Erythroblast (primary cell): Measurements from ENCODE around the gene KRTAP7-1.
A peak's percentile ranks its signal among the peaks of the same experiment; 100 is the strongest.

ENCODE experiments used
- DNase-seq, 2 experiments: peaks; one replicate each; lab custom pipeline; 2025; lab: John Stamatoyannopoulos, UW
- GATA1 ChIP-seq: IDR thresholded peaks from 2 replicates; pipeline ENCODE4 v1.6.1; 2011; ENCODE audit warnings: low read depth, mild to moderate bottlenecking, control low read depth, low read length, moderate library complexity
- POLR2A ChIP-seq: IDR thresholded peaks from 2 replicates; pipeline ENCODE4 v1.6.1; 2011; ENCODE audit warnings: mild to moderate bottlenecking, low read length

KRTAP7-1 gene

DNA sequence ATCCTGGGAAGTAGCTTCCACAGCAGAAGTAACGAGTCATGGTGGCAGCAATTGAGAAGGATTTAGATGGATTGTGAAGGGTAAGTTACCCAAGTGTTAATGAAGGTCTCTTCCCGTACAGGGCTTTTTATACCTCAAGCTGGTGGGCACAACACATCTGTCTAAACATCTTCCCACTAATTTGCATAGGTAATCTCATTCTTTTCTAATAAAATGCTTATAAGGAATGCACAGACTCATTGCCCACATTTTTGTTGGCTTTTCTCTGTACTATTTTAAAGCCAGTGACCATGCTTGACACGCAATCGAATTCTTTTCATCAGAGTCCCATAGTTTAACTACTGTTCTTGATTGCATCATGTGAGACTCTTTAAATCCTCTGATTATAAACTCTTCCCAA is at the start of gene KRTAP7-1:
TSS of gene KRTAP7-1 (minus strand) at position 101 of the 400 bp plus-strand sequence. CDS start at position 40, 61 bp downstream.
- DNase-seq: no peak
- no peak for TF ChIP-seq GATA1

DNA sequence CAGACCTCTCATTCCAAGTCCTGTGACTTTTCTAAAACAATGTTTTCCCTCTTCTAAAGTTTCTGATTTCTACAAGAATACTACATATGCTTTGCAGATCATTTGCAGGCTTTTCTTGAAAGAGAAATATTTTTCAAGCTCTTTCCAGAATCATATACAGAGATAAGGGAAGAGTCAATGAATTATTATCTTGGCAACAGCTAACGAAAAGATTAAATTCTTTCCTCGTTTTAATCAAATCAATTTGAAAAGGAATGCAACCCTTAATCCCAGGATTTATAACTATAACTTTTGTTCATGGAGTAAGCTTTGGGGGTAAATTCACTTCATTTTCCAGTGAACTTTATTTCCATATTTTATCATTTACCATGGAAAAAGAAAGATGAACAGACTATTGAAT is 45.0 kb upstream of the KRTAP7-1 start:
- TF ChIP-seq POLR2A (no peak), GATA1 (no peak)
- no peak for DNase-seq

- TF ChIP-seq POLR2A (no peak), GATA1 (no peak)
- no peak for DNase-seq
Observed at GRCh38 chr21:30847627-30848500, 18.3 kb upstream of the KRTAP7-1 start.

- TF ChIP-seq POLR2A (no peak), GATA1 (no peak)
- no peak for DNase-seq
Observed at GRCh38 chr21:30842990-30843389, 13.4 kb upstream of the KRTAP7-1 start.

DNA sequence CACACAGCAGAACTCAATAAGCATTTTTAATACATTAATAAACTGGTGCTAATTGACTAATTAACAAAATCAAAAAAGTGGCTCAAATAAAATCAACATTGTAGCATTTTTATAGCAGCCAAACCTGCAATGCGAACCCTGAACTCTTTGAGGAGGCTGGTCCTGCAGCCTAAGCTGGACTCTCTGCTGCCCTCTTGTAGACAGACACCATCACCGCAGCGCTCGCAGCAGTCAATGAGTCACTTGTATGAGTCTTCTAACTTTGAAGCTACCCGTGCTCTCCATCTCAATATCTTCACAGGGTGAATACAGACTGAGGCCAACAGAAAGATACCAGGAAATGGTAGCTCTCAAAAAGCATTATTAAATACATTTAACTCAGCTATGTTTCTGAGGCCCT is 9.7 kb upstream of the KRTAP7-1 start:
- TF ChIP-seq POLR2A (no peak), GATA1 (no peak)
- peak; percentile 2 to 12 for DNase-seq

- TF ChIP-seq GATA1: no peak
- TF ChIP-seq POLR2A: no peak
Observed at GRCh38 chr21:30838536-30838935, 9.0 kb upstream of the KRTAP7-1 start.

DNA sequence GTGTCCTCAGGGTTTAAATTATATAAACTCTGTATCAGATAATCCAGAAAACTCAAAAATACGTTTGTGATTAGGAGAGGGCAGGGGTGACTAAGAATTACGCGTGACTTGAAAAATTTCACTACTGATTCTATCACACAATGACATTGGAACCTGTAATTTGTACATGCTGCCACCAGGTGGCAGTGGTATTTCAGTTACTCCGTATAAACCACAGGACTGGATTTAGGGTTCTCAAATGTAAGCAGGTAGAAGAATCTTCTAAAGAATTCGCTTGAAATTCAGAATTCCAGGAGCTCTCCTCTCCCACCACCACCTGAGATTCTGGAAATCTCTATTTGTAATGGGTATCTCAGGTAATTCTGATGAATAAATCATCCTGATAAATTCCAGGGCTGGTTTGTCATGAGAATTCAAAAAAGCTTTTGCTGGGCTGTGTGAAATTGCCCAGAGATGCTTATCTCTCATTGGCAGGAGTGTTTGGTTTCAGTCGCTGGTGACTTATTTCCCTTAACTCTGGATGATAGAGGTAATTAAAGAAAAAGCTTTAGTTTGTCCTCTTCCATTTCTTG is 1.7 kb upstream of the KRTAP7-1 start:
- peak; percentile 33 to 64 for DNase-seq
- no peak for TF ChIP-seq GATA1
- no peak for TF ChIP-seq POLR2A

More at GRCh38 chr21:30838536-30838935, 9.0 kb upstream of the KRTAP7-1 start:
- no peak for DNase-seq

GRCh38 chr21:30818837-30819610 is 10.5 kb downstream of the KRTAP7-1 start:
- DNase-seq: no peak
- no peak for TF ChIP-seq POLR2A
- no peak for TF ChIP-seq GATA1

DNA sequence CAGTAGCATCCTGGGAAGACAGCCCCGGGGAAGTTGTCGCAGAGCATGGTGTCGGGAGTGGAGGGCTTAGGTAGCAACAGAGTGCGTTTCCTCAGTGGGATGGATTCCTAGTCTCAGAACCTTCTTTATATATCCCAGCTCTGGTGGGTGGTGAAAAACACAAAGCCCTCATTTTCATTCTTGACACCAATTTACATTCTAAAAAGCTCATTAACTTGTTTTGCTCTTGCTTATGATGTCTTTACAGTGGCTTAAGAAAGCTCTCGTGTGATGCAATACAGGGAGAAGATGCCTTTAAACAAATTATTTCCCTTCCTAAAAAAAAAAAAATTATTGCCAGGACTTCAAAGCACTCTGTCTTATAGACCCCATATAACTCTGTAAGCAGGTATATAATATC is 16.4 kb downstream of the KRTAP7-1 start, which contains the start of gene KRTAP8-1:
TSS of gene KRTAP8-1 (minus strand) at position 101 of the 400 bp plus-strand sequence. CDS start at position 47, 54 bp downstream.
- no peak for DNase-seq
- TF ChIP-seq GATA1 (no peak), POLR2A (no peak)

- TF ChIP-seq GATA1 (no peak), POLR2A (no peak)
- no peak for DNase-seq
Observed at GRCh38 chr21:30800605-30801004, 29.0 kb downstream of the KRTAP7-1 start.

- TF ChIP-seq POLR2A (no peak), GATA1 (no peak)
- no peak for DNase-seq
Observed at GRCh38 chr21:30793581-30794314, 35.8 kb downstream of the KRTAP7-1 start.

DNA sequence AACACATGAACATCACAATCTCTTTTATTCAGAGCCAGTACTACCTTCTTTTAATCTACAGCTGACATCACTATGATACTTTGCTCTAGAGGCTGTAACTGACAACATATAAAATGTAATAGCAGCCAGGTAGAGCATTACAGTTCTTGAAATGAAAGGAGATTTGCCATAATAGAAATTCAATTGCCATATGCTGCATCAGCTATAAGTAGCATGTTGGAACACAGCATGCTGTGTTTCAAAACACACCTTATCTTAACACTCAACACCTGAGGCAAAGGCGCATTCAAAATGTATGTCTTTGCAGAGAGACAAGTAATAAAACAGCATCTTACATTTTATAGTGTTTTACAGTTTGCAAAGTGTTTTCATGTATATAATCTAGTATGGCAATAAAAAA is 50.3 kb downstream of the KRTAP7-1 start:
- DNase-seq: no peak
- TF ChIP-seq GATA1 (no peak), POLR2A (no peak)
